Measurements from ENCODE around the gene FRS2.
"Not testable (repeated sequence)": the region's sequence is repeated elsewhere in the genome, so short reads cannot be mapped to it uniquely, and the experiment has no call there.

Gene FRS2
- total RNA-seq, result 38.6 reads per million, percentile 62 among the genes with 10 or more reads in this experiment

- DNase-seq, result peak; percentile 76
These were observed at the start of gene FRS2 for GRCh38 chr12:69470189-69471075. TSS of gene FRS2 (plus strand) at chr12:69470388. CDS start at chr12:69569031, 98,643 bp downstream.

DNA sequence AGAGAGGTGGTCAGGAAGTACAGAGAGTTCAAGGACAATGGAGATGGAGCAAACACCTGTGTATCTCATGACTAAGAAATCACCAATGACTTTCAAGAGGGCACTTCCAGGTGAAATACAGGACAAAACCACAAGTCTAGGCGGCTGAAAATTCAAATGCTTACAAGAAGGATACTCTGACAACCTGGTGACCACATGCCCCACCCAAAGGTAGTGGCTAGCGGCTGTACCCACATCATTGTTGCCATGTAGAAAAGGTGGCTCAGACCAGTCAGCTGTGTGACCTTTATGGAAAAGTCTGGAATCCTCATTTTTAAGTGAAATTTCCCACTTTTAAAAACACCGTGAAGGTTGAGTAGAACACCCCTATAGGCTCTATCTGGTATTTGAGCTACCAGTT, 48.6 kb upstream of the FRS2 start:
- DNase-seq, result no peak

DNA sequence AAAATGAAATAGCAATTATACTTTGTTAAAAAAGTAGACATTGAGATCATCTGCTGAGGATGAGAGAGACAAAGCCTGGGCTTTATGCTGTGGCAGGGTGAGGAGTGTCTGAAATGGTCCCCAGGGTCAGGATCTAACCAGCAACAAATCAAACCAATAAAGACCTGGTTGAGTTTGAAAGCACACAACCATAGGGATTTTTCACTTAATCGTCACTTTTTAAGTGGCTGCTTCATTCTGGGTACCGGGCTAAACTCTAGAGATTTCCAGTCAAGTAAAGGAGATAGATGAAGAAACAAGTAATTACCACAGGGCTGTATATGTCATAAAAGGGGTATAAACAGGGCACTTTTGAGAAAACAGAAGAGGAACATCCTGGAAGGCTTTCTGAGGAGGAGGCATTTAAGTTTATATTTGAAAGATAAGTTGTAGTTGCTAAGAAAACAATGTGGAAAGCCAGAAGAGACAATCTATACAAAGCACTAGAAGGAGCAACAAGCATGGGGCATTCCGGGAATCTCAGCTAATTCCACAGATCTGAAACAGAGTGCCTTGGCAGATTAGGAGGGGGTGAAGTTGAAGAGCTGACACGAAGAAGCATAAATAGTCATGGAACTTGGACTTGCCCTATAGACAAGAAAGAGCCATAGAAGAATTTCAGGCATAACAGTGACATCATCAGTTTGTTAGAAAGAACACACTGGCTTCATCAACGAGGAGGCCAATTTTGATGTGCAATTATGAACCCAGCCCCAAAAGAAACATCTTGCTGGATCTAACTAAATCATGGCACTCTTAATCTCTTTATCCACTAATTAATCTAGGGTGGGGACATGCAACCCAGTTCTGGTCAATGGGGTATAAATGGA, 46.9 kb upstream of the FRS2 start:
- DNase-seq, result no peak

- DNase-seq, result no peak
These were observed 44.8 kb upstream of the FRS2 start for GRCh38 chr12:69425417-69425816.

GRCh38 chr12:69428351-69429073, 41.7 kb upstream of the FRS2 start:
- no peak for DNase-seq

GRCh38 chr12:69430942-69431590, 39.1 kb upstream of the FRS2 start:
- no peak for DNase-seq

GRCh38 chr12:69431591-69432222, 38.5 kb upstream of the FRS2 start:
- no peak for DNase-seq

GRCh38 chr12:69433653-69434052, 36.5 kb upstream of the FRS2 start:
- DNase-seq, result no peak

- DNase-seq, result no peak
These were observed 34.5 kb upstream of the FRS2 start for GRCh38 chr12:69435644-69436043.

GRCh38 chr12:69437073-69437472, 33.1 kb upstream of the FRS2 start:
- no peak for DNase-seq

DNA sequence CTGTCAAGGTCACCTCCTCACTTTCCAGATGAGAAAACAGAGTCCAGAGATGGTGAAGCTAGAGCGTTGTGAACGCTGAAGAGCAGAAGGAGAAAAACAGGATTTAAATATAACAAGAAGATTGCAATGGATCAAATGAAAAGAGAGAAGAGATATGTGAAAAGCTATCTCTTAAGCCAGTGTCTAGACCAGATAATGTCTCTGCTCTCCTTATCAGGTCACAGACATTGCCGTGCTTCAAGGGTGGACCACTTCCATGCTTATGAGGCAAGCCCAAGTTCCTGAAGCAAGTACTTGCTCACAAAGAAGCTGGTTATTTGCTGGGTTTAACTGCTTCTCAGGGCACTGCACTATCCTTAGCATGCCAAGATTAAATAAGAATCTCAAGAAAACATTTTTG, 31.6 kb upstream of the FRS2 start:
- no peak for DNase-seq

- no peak for DNase-seq
These were observed 30.2 kb upstream of the FRS2 start for GRCh38 chr12:69440016-69440415.

- no peak for DNase-seq
These were observed 29.3 kb upstream of the FRS2 start for GRCh38 chr12:69440886-69441285.

- DNase-seq, result no peak
These were observed 27.3 kb upstream of the FRS2 start for GRCh38 chr12:69442894-69443293.

DNA sequence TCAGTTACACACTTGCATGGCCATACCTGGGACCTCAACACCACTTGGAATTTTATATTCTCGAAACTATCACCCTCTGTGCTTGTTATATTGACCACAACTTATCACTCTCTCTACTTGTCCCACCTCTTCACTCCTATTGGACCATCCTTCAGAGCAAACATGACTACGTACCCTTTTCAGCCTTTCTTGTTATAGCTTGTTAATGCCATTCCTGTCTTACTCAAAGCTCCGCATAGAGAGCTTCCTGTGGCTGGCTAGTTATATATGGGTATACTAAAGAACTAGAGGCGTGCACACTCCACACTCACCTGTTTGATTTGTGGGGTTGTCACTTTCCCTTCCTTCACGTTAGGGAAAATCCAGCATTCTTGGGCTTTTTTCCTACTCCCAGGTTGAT, 26.3 kb upstream of the FRS2 start:
- no peak for DNase-seq

DNA sequence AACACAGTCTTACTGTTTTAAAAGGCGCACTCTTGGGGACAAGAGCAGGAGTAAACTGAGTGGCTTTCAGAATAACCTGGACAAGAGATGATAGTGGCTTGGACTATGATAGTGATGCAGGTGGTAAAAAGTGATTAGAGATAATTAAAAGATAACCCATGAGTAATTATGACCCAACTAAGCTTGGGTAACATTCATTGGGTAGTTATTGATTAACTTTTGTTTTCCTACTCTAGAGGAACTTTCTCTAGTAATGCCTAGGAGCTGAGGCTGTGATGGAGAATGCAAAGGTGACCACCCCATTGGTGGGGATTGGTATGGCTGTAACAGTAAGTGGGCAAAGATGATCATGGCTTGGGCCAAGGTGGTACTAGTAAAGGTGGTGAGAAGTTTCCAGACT, 22.3 kb upstream of the FRS2 start:
- no peak for DNase-seq

DNA sequence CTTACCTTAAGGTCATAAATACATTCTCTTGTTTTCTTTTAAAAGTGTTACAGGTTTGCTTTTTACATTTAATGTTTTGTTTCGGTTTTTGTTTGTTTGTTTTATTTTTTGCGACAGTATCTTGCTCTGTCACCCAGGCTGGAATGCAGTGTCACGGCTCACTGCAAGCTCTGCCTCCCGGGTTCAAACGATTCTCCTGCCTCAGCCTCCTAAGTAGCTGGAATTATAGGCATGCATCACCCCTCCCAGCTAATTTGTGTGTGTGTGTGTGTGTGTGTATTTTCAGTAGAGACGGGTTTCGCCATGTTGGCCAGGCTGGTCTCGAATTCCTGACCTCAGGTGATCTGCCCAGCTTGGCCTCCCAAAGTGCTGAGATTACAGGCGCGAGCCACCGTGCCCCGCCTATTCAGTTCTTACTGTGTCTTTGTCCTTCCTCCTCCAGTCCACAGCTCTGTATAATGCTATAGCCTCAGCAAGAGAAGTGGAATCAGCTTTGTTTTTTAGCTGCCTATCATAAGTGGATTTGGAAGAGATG, 17.5 kb upstream of the FRS2 start:
- not testable (repeated sequence) for DNase-seq

DNA sequence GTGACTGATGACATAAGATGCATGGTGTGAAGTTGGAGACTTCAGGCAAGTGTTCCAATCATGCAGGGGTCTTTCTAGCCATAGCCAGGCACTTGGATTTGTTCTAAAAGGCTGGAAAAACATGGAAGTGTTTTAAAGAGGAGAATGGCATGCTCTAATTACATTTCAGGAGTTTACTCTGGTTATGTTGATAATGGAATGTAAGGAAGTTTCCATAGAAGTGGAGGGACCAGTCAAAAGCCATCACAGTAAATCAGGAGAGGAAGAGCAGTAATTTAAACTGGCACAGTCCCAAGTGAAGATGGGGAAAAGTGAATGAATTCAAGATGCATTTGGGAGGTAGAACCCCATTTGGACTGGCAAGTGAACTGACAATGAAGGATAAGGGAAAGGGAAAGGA, 13.9 kb upstream of the FRS2 start:
- no peak for DNase-seq

DNA sequence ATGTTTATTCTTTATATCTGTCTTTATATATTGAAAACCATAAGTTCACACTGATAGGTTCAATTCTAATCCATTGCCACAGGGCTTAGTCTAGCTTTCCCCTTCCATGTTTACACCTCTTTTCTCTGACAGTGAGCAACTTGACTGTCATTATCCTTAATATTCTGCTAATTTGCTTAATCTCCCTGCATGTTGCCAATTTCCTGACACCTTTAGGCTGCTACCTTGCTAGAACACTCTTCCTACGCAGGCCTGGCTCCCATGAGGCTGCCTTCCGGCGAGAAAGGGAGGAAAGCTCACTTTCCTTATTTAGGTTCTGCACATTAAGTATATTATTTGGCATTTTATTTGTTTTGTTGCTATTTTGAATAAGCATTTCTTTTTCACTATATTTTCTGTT, 12.8 kb upstream of the FRS2 start:
- no peak for DNase-seq

DNA sequence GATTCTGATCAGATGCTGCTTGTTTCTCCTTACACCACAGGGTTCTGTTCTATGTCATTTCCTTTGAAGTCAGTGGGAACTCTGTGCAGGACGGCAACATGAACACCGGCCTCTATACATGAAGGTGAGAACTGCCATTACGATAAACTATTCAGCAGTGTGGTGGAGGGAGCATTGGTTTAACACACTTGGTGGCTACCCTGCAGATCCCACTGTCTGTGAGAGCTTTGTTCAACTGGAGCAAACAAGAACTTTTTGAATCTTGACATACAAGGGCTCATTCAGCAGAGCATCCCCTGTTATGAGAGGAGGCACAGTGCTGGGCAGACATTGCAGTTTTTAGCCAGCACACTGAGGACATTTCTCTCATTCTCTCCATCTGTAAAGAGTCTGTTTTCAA, 10.7 kb upstream of the FRS2 start:
- DNase-seq, result no peak

GRCh38 chr12:69464428-69464827, 5.8 kb upstream of the FRS2 start:
- no peak for DNase-seq

DNA sequence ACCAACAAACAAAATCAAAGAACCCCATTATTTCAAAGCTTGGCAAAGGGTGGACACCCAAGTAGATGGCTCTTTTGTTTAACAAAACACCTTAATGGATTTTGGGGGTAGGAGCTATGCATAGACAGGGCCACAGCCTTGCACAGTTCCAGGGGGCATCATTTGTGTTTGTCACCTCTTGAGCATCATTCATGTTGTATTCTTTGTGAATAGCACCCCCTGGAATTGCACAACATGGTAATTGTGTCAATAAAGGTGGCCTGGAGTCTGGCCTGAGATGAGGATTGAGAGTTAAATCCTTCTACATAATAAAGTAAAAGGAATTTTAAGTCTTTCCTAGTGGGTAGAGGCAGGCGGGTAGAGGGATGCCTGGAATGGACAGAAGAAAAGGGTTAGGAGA, 3.3 kb upstream of the FRS2 start:
- DNase-seq, result no peak

All from effector CD4-positive, alpha-beta T cell (primary cell).